CD4-positive, alpha-beta memory T cell (primary cell): ENCODE data around the gene TC2N. TPM values are rescaled to one million over a fixed set of nuclear protein-coding genes. Genes with fewer than 3 reads are reported as not detected.
"Not testable (repeated sequence)": the region's sequence is repeated elsewhere in the genome, so short reads cannot be mapped to it uniquely, and the experiment has no call there.

Source experiments
- CTCF ChIA-PET: fragments of 350-600 bp; sonication (Branson Sonifier 250); formaldehyde crosslinking; loops from one replicate; lab custom pipeline; 2021; ENCODE audit warnings: inconsistent platforms; ENCODE audit not compliant: partially characterized antibody; lab: Charles Lee
- POLR2A ChIA-PET: fragments of 350-600 bp; sonication (Branson Sonifier 250); formaldehyde crosslinking; loops from one replicate; lab custom pipeline; 2021; ENCODE audit not compliant: partially characterized antibody; lab: Charles Lee
- DNase-seq, 5 donors: peaks; one replicate each; pipeline versions ENCODE4 v3.0.0 to v3.0.0-alpha.2; 2020 to 2022; ENCODE audit warnings: mixed read lengths in 1 of 5
- H3K27ac ChIP-seq: one replicate; pipeline ENCODE4 v1.7.0; 2013; ENCODE audit warnings: low read depth, low read length
- H3K27me3 ChIP-seq: 2 replicates; pipeline ENCODE4 v1.7.0; 2013; ENCODE audit warnings: mild to moderate bottlenecking, low read length, moderate library complexity; ENCODE audit not compliant: insufficient read depth
- H3K36me3 ChIP-seq: 2 replicates; pipeline ENCODE4 v1.7.0; 2013; ENCODE audit warnings: mild to moderate bottlenecking, low read length, moderate library complexity; ENCODE audit not compliant: insufficient read depth
- H3K4me1 ChIP-seq: 2 replicates; pipeline ENCODE4 v1.7.0; 2013; ENCODE audit warnings: mild to moderate bottlenecking, low read length, moderate library complexity; ENCODE audit not compliant: insufficient read depth
- H3K4me3 ChIP-seq, 2 donors: one replicate each; pipeline ENCODE4 v1.7.0; 2013; ENCODE audit warnings: low read length in 2 of 2, mild to moderate bottlenecking in 1 of 2
- H3K9me3 ChIP-seq, 2 donors: one replicate each; pipeline ENCODE4 v1.7.0; 2013; ENCODE audit warnings: low read length in 2 of 2, control low read depth in 1 of 2; ENCODE audit not compliant: control insufficient read depth in 1 of 2
- H3K27ac Mint-ChIP-seq, 7 donors: one replicate each; pipeline ENCODE4 v1.8.0; 2020 to 2021; ENCODE audit warnings: mixed read lengths in 7 of 7, mild to moderate bottlenecking in 6 of 7, inconsistent platforms in 3 of 7, moderate library complexity in 3 of 7
- H3K27me3 Mint-ChIP-seq, 2 donors: one replicate each; pipeline ENCODE4 v1.8.0; 2020 to 2021; ENCODE audit warnings: mixed read lengths in 2 of 2
- H3K36me3 Mint-ChIP-seq, 2 donors: one replicate each; pipeline ENCODE4 v1.8.0; 2020 to 2021; ENCODE audit warnings: mixed read lengths in 2 of 2, inconsistent platforms in 1 of 2, mild to moderate bottlenecking in 1 of 2
- H3K4me1 Mint-ChIP-seq, 4 donors: one replicate each; pipeline ENCODE4 v1.8.0; 2020 to 2021; ENCODE audit warnings: mixed read lengths in 4 of 4, mild to moderate bottlenecking in 1 of 4
- H3K4me3 Mint-ChIP-seq, 8 donors: one replicate each; pipeline ENCODE4 v1.8.0; 2020 to 2021; ENCODE audit warnings: mixed read lengths in 8 of 8, mild to moderate bottlenecking in 7 of 8, moderate library complexity in 6 of 8, inconsistent platforms in 3 of 8
- H3K9me3 Mint-ChIP-seq, 8 donors: one replicate each; pipeline ENCODE4 v1.8.0; 2020 to 2021; ENCODE audit warnings: mixed read lengths in 8 of 8, mild to moderate bottlenecking in 5 of 8, inconsistent platforms in 3 of 8, moderate library complexity in 1 of 8
- intact Hi-C: fragments of 100-400 bp; cut with micrococcal nuclease; formaldehyde crosslinking; loops from one replicate; pipeline ENCODE4 v1.15.1; 2023
- polyA plus RNA-seq, 2 donors: library from polyadenylated mRNA; unstranded; fragments of 300-500 nt; fragmentation: Illumina TruSeq; gene quantifications; one replicate each; pipeline ENCODE4 v1.2.3, GENCODE V29; 2021
- total RNA-seq, 2 experiments: library from RNA; stranded (reverse); gene quantifications; one replicate each; pipeline ENCODE4 v1.2.3, GENCODE V29; 2021

Gene TC2N
- total and polyA plus RNA-seq, 4 experiments from 2014 or later: 234 to 325 (median 291) TPM

GRCh38 chr14:91827746-91828145 lies 39.6 kb downstream of the TC2N start:
- no peak overlapping the region for H3K27ac ChIP-seq
- Mint-ChIP-seq H3K4me1 (peaks cover 51 to 68% (median 59%) of the 10 kb centered on the region in 4 donors), H3K27me3 (no peaks in the 10 kb centered on the region), H3K36me3 (peaks cover 42 to 53% of the 10 kb centered on the region in 2 donors), H3K27ac (peak overlapping the region in 2 of 7 donors; percentile 5 to 57), H3K9me3 (peaks cover 0 to 5% (median 0%) of the 10 kb centered on the region in 8 donors), H3K4me3 (peak overlapping the region in 1 of 8 donors; percentile 47)
- no peak overlapping the region for H3K4me3 ChIP-seq
- no peaks in the 10 kb centered on the region for H3K27me3 ChIP-seq
- H3K36me3 ChIP-seq: no peaks in the 10 kb centered on the region
- no peaks in the 10 kb centered on the region for H3K9me3 ChIP-seq
- intact Hi-C loops: loop anchor here (1.0 kb wide), 1 partner anchor 9 kb away; no protein-coding TSS in a partner anchor
- CTCF ChIA-PET: no interaction called here
- POLR2A ChIA-PET: interaction anchor here (1.1 to 6.4 kb wide), 6 partner anchors 8 to 42 kb away, joined by 3 to 26 read pairs (median 8); no protein-coding TSS in a partner anchor
- H3K4me1 ChIP-seq: peaks cover 48% of the 10 kb centered on the region
- DNase-seq: no peak

GRCh38 chr14:91817566-91818325 lies 49.6 kb downstream of the TC2N start:
- no peaks in the 10 kb centered on the region for H3K27me3 Mint-ChIP-seq
- peak overlapping the region; percentile 43 for H3K27ac ChIP-seq
- no peaks in the 10 kb centered on the region for H3K9me3 ChIP-seq
- H3K36me3 ChIP-seq: peaks cover 8% of the 10 kb centered on the region
- intact Hi-C loops: no loop called here
- H3K4me1 ChIP-seq: peaks cover 56% of the 10 kb centered on the region
- H3K4me3 ChIP-seq: no peak overlapping the region
- peak overlapping the region in 6 of 8 donors; percentile 32 to 67 (median 52) for H3K4me3 Mint-ChIP-seq
- POLR2A ChIA-PET: no interaction called here
- no peaks in the 10 kb centered on the region for H3K27me3 ChIP-seq
- peak in 4 of 5 donors; percentile 10 to 68 (median 28) for DNase-seq
- H3K27ac Mint-ChIP-seq: peak overlapping the region; percentile 67 to 87 (median 75)
- H3K36me3 Mint-ChIP-seq: peaks cover 40 to 82% of the 10 kb centered on the region in 2 donors
- H3K9me3 Mint-ChIP-seq: peaks cover 0 to 26% (median 4%) of the 10 kb centered on the region in 8 donors
- peaks cover 47 to 70% (median 62%) of the 10 kb centered on the region in 4 donors for H3K4me1 Mint-ChIP-seq
- CTCF ChIA-PET: no interaction called here

GRCh38 chr14:91814317-91814716 lies 53.0 kb downstream of the TC2N start:
- peaks cover 3 to 17% (median 14%) of the 10 kb centered on the region in 8 donors for H3K9me3 Mint-ChIP-seq
- no peaks in the 10 kb centered on the region for H3K27me3 ChIP-seq
- CTCF ChIA-PET: interaction anchor here (1.0 to 1.2 kb wide), 2 partner anchors 13 to 96 kb away, joined by 3 read pairs; no protein-coding TSS in a partner anchor

GRCh38 chr14:91810699-91811098 lies 56.6 kb downstream of the TC2N start:
- Mint-ChIP-seq H3K9me3 (peaks cover 3 to 48% (median 33%) of the 10 kb centered on the region in 8 donors), H3K36me3 (peaks cover 66 to 89% of the 10 kb centered on the region in 2 donors), H3K4me3 (peak overlapping the region in 1 of 8 donors; percentile 6), H3K27me3 (no peaks in the 10 kb centered on the region), H3K4me1 (peaks cover 18 to 40% (median 31%) of the 10 kb centered on the region in 4 donors), H3K27ac (peak overlapping the region in 1 of 7 donors; percentile 60)
- H3K27ac ChIP-seq: no peak overlapping the region
- CTCF ChIA-PET: interaction anchor here (1.2 kb wide), 1 partner anchor 101 kb away, joined by 4 read pairs; no protein-coding TSS in a partner anchor
- peaks cover 0 to 13% of the 10 kb centered on the region in 2 donors for H3K9me3 ChIP-seq
- H3K27me3 ChIP-seq: no peaks in the 10 kb centered on the region
- DNase-seq: no peak
- H3K4me3 ChIP-seq: no peak overlapping the region
- intact Hi-C loops: no loop called here
- peaks cover 71% of the 10 kb centered on the region for H3K36me3 ChIP-seq
- H3K4me1 ChIP-seq: peaks cover 10% of the 10 kb centered on the region
- POLR2A ChIA-PET: no interaction called here

More at GRCh38 chr14:91814317-91814716, 53.0 kb downstream of the TC2N start:
- Histone ChIP-seq H3K27ac (no peak overlapping the region), H3K4me1 (peaks cover 41% of the 10 kb centered on the region), H3K9me3 (no peaks in the 10 kb centered on the region), H3K4me3 (no peak overlapping the region), H3K36me3 (peaks cover 41% of the 10 kb centered on the region)
- H3K4me3 Mint-ChIP-seq: peak overlapping the region in 4 of 8 donors; percentile 5 to 59 (median 42)
- intact Hi-C loops: no loop called here
- peaks cover 54 to 85% of the 10 kb centered on the region in 2 donors for H3K36me3 Mint-ChIP-seq
- H3K4me1 Mint-ChIP-seq: peaks cover 45 to 66% (median 64%) of the 10 kb centered on the region in 4 donors
- POLR2A ChIA-PET: interaction anchor here (1.2 kb wide), 2 partner anchors 9 to 21 kb away, joined by 4 read pairs; no protein-coding TSS in a partner anchor
- H3K27me3 Mint-ChIP-seq: no peaks in the 10 kb centered on the region
- H3K27ac Mint-ChIP-seq: peak overlapping the region; percentile 22 to 91 (median 83)
- no peak for DNase-seq

GRCh38 chr14:91806716-91807115 lies 60.6 kb downstream of the TC2N start:
- Histone ChIP-seq H3K27ac (no peak overlapping the region), H3K9me3 (peaks cover 0 to 13% of the 10 kb centered on the region in 2 donors), H3K4me1 (no peaks in the 10 kb centered on the region), H3K27me3 (no peaks in the 10 kb centered on the region), H3K4me3 (no peak overlapping the region), H3K36me3 (peaks cover 54% of the 10 kb centered on the region)
- Mint-ChIP-seq H3K9me3 (peaks cover 3 to 49% (median 32%) of the 10 kb centered on the region in 8 donors), H3K27ac (no peak overlapping the region), H3K4me1 (peaks cover 12 to 32% (median 20%) of the 10 kb centered on the region in 4 donors), H3K27me3 (no peaks in the 10 kb centered on the region), H3K36me3 (peaks cover 75 to 78% of the 10 kb centered on the region in 2 donors), H3K4me3 (no peak overlapping the region)
- intact Hi-C loops: no loop called here
- POLR2A ChIA-PET: no interaction called here
- CTCF ChIA-PET: no interaction called here
- no peak for DNase-seq

- H3K36me3 Mint-ChIP-seq: peaks cover 69 to 82% of the 10 kb centered on the region in 2 donors
- H3K27me3 Mint-ChIP-seq, H3K4me1 ChIP-seq, H3K27ac ChIP-seq, CTCF ChIA-PET, DNase-seq, intact Hi-C loops, H3K27me3 ChIP-seq, H3K4me3 ChIP-seq, H3K4me3 Mint-ChIP-seq: not testable (repeated sequence)
- peak overlapping the region in 2 of 7 donors; percentile 50 to 66 for H3K27ac Mint-ChIP-seq
- POLR2A ChIA-PET: interaction anchor here (2.1 kb wide), 1 partner anchor 68 kb away, joined by 5 read pairs; no protein-coding TSS in a partner anchor
- H3K9me3 Mint-ChIP-seq: peaks cover 3 to 49% (median 32%) of the 10 kb centered on the region in 8 donors
- H3K4me1 Mint-ChIP-seq: peaks cover 15 to 32% (median 26%) of the 10 kb centered on the region in 4 donors
- peaks cover 0 to 13% of the 10 kb centered on the region in 2 donors for H3K9me3 ChIP-seq
- H3K36me3 ChIP-seq: peaks cover 53% of the 10 kb centered on the region
Observed at GRCh38 chr14:91806094-91806493, 61.2 kb downstream of the TC2N start.
